GM19099 (cell line): ENCODE results near the gene GPRC6A.

Experiments used
- POLR2A ChIP-seq: IDR thresholded peaks from 3 replicates; pipeline ENCODE4 v1.6.1; 2011; ENCODE audit warnings: low read depth; ENCODE audit not compliant: insufficient read length; ENCODE audit errors: extremely low read depth

The GPRC6A gene

DNA sequence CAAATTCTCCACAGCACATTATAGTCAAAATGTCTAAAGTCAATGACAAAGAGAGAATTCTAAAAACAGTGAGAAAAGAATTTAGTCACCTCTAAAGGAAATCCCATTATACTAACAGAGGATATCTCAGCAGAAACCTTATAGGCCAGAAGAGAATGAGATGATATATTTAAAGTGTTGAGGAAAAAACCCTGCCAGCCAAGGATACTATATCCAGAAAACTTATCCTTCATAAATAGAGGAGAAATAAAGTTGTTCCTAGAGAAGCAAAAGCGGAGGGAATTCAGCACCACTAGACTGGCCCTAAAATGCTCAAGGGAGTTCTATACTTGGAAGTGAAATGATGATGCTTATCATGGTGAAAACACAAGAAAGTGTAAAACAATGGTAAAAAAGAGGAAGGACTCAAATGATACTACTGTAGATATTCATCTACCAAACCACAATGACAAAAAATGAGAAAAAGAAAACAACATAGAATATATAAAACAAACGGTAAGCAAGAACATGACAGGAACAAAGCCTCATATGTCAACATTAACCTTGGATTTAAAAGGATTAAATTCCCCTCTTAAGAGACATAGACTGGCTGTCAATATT is 16.7 kb downstream of the GPRC6A start:
- TF ChIP-seq POLR2A, result no peak

DNA sequence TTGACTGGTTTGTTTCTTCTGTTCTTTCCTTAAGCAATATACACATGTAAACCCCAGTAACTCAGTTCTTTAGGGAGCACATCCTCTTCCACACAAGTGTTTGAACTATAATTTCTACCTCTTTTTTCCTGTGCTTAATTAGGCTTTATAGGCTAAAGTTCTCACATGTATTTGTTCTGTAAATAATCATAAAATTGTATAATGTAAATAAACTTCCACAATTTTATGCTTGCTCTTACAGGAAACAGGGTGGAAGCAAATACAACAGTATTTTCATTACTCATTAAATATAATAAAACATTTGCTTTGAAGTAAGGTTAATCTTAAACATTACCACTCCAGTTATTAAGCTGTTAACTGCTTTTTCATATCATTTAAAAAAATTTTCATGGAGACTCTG is 26.9 kb downstream of the GPRC6A start:
- TF ChIP-seq POLR2A, result no peak

DNA sequence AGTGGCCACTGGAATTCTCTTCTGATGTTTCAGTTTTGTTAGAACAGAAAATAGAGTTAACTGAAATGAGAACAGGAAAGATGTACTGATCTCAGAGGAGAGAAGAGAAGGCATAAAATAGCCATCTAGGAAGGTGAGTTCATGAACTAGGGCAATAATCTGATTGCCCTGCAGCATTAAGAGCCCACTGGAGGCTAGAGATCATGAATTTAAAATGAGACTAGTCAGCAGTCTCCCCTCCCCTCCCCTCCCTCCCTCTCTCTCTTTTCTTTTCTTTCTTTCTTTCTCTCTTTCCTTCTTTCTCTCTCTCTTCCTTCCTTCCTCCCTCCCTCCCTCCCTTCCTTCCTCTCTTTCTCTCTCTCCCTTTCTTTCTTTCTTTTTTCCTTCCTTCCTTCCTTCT is 28.9 kb downstream of the GPRC6A start:
- no peak for TF ChIP-seq POLR2A

DNA sequence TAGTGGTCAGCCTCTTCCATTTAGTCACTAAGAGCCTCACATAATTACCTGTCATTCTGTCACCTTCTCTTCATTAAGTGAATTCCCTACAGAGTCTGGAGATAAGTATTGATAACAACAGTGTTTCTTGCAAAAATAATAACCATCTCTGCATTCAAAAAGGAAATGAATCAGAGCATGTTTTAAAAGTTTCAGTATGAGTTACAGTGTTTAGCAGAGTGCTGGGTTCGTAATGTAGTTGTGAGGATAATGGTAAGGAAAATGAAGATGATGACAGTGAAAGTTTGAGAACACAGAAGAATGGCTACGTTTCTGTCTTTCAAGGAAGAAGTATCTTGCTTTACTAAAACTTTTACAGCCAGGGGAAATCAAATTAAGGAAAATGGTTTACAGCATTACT is 31.3 kb downstream of the GPRC6A start:
- TF ChIP-seq POLR2A, result no peak

DNA sequence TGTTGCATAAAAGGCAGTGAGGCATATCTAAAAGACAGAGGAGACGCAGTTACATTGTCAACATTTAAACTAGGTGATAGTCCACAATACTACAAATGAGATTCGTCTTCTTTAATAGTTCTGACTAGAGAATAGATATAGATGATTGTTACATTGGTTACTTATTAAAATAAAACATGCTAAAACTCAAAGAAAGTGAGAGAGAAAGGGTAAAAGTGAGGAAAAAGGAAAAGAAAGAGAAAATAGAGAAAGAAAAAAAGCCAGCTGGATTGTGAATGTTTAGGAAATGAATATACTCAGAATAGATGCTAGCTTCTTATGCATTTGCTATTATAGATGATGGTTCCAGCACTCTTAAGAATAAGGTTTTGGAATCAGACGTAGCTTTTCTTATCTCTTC is 35.7 kb downstream of the GPRC6A start:
- no peak for TF ChIP-seq POLR2A

DNA sequence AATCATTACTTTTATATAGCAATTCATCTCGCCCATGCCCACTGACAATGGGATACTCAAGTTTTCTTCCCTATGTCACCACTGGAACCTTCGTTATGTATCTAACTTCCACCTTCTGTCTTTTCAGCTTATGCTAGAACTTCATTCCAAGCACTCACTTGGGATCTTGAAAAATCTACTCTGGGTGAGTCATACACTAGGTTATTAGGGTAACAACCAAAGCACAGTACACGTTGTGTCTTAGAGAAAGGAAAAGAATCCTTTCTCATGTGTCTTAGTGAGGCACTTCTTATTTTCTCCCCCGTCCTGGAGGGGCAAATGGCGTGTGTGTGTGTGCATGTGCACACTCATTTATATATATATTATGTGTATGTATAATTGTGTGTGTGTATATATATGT is 45.0 kb downstream of the GPRC6A start:
- TF ChIP-seq POLR2A, result no peak

DNA sequence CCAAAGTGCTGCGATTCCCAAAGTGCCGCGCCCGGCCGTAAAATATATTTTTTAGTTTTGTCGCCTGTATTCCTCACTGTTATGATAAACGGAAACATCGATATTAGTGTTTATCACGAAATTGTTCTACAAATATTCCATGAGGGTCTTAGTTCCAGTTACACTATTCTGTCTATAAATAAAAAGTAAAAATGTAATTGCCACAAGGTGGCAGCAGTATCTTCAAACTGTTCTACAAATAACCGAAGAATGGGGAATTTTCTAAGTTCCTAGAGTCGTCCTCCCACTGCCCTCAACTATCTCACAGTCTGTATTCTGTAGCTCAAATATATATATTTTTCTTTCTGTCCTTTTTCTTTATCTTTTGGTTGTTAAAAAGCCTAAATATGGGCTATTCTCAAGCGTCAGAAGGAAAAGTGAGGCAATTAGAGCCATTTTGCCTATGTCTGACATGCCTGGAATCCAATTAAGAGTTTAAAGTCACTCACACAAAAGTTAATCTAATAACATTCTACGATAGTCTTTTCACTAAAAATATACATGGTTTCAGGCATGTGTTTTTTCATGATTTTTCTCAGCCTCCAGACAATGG is 49.2 kb downstream of the GPRC6A start:
- no peak for TF ChIP-seq POLR2A

DNA sequence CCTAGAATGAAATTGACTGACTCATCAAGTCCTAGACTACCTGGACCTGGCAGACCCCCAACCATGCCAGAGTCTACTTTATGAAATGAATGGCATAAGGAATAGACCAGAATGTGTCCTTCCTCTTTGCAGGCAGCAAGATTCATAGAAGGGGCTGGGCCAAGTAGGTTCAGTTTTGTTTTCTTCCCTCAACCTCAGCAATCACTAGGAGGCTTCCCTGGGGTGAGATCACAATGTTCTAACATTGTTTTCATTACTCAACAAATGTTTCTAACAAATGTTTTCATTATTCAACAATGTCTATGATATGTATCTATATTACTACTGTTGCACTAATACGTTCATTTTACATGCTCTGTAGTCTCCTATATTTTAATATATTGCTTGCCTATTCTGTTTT is 55.0 kb downstream of the GPRC6A start:
- no peak for TF ChIP-seq POLR2A

DNA sequence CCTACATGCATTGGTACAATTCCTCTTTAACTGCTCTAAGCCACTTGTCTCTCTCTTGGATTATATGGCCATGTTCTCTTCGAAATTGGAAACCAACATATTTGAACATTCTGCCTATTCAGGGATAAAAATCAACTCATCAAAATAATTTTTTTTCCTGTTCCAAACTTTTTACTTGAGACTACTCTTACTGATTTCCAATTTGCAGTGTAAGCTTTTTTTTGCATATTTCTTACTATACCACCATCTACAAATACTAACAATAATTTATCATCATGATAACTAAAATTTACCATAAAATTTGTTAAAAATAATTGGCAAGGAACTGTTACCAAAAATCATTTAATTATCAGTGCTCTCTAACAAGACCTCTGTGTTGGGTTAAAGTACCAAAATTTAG is 56.4 kb downstream of the GPRC6A start:
- no peak for TF ChIP-seq POLR2A

DNA sequence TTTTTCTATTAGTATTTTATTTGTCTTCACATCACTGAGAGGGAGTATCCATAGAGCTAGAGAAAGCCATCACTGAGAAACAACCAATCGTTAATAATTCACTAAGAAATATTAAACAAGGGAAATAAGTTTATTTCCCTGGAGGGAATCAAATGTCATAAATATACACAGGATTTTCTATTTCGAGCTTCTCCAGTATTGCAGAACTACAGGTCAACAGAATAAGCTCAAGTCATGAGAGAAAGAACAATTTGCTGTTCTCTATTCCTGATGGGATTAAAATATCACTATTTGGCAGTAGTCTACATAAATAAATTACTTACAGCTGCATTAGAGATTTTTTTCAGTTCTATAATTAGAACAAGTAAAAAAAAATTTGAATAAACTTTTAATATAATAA is 61.2 kb downstream of the GPRC6A start:
- TF ChIP-seq POLR2A, result no peak

DNA sequence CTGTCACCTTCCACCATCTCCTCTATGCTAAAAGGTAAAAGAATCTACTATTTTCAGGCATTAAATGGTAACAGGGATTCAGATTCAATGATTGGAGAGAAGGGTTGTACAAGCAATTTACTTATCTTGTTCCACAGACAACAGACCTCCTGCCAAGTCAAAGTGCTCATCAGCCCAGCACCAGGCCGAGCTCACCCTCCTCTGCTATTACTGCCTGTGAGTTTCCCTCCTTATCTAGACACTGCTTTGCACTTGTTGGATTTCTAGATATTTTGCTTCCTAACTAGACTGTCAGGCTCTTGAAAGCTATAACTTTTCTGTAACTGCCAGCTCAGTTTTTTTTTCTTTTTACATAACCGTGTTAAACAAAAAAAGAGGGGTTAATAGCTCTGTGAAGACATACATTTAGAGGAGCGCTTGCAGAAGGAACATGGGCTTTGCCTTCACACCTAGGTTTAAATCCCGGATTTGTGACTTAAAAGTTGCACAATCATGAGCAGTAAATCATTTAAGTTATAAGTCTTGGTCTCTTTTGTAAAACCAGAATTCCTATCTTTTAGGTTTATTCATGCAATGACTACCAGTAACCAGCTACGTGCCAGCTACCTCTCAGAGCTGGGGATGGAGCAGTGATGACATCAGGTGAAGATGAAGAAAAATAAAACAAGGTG is 62.2 kb downstream of the GPRC6A start:
- no peak for TF ChIP-seq POLR2A

DNA sequence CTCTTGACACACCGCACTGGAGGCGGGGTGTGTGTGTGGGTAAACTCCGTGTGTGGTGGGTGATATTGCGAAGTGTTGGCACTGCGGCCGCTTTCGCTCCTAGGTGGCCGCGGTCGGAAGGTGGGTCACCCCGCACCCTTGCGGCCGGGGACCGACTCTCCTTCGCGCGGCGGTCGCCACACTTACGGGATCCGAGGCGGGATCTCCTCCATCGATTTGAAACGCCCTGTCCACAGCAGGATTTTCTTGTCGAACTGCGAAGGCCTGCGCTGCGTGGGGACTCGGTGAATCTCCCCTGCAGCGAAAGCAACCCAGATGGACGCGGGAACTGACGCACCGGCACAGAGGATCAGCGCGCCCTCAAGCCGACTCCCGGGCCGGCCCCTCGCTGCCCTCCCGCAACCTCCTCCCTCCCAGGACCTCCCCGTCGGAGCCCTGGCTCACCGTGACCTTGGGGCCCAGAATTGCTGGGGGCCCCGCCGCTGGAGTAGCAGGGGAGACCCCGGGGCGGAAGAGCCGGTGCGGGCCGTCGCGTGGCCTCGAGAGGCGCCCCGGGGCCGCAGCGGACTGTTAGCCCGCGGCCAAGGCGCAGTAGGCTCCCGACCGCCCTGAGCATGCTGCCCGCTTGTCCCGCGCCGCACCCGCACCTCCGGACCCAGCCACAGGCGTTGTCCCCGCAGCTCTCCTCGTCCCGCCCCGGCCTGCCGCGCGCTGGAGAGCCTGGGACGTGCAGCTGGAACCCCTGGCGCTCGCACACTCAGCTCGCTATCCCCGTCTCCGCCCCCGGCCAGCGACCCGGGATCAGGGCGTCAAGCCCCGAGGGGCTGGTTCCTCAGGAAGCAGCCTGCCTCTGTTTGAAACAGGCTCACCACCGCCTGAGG is 63.7 kb downstream of the GPRC6A start, which contains the start of gene FAM162B:
FAM162B (minus strand) TSS at position 759 of the 881 bp plus-strand sequence; CDS start at position 616, 143 bp downstream.
- no peak for TF ChIP-seq POLR2A

DNA sequence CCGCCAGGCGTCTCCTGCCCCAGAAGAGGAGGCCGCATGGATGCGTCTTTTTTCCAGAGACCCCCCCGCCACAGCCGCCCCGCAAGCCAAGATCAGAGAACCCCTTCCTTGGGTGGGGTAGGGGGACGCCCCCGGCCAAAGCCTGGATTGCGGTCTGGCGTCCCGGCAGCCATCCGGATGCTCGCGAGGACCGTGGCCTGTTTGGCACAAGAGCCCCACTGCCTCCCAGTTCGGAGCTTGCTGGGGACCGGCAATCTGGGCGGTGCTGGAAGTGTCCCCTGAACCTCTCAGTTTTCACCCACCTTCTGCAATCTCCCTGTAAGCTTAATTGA is 64.3 kb downstream of the GPRC6A start:
- no peak for TF ChIP-seq POLR2A

DNA sequence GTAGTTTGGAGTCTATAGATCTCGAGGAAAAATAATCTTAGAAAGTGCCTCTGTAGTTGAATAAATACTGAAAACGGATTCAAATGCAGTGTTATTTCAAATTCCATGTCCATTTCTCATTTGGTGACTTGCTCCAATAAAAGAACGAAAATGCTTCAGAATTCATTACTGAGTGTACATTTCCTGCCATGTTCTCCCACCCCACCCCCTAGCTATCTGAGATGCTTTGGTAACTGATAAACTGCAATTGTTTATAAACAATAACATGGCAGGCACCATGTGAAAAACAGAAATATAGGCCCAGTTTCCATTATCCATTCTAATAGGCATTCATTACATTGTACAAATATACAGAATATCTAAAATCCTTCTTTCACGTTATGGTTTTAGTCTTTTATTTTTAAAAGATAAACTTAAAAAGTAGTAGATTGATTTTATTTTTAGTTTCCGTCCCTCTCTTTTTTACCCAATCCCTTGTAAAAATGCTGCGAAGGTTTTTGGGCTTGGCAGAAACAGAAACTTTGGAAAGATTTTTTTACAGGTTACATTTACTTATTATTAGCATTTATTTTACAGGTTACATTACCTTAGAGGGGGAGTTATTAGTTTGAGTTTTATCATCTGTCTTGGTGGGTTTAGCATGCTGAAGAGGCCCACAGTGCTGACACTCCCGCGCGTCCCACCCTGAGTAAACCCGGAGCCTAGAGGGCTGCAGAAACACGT is 64.8 kb downstream of the GPRC6A start:
- TF ChIP-seq POLR2A, result no peak

DNA sequence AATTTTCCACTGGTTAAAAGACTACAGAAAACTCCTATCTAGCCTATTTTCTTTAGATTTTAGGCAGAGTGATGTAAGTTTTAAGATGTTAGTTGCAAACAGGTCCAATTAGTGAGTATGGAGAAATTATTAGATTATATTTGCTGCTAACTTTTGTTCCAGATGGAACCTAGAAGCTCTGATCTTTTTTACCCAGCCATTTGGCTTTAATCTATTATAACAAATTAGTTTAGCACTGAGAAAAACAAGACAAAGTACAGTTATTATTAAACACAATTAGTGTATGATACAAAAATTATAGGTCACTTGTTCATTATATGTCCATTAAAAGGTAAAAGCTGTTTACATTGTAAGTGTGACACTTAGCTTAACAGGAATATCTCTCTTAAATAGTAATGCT is 65.8 kb downstream of the GPRC6A start:
- no peak for TF ChIP-seq POLR2A
